ENCODE results near the gene TTPAL. TPM values are rescaled to one million over a fixed set of nuclear protein-coding genes. Genes with fewer than 3 reads are reported as not detected.
A peak's percentile ranks its signal among the peaks of the same experiment; 100 is the strongest.

Gene TTPAL
- total RNA-seq, 3 donors from 2014 or later (not counting 1 experiment from before 2014, with no cell fraction given) = 17.2 to 22.9 (median 22.5) TPM

DNA sequence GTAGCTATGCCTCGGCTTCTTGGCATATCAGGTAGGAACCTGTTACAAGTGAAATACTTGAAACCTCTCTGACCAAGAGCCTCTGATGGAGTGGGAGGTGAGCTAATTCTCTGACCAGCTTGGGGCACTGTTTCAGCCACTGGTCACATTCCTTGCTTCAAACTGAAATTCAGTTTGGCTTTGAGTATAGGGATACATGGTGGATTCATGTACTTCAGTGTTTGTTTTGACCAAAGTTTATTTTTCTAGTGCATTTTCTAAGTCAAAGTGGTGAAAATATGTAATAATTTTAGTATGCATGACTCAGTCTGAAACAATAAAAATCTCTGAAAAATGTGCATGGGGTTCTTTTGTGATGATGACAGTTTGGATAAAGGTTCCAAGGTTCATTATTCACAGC, 18.6 kb downstream of the TTPAL start:
- H3K27me3 ChIP-seq (ENCODE audit: control insufficient read depth, insufficient read depth, low read length) = no peaks in the 10 kb centered on the region
- peaks cover 65% of the 10 kb centered on the region for H3K36me3 ChIP-seq (ENCODE audit: control insufficient read depth, insufficient read depth, low read length)
- ATAC-seq (no peak), DNase-seq (no peak)
- no peak overlapping the region for H3K4me3 ChIP-seq (ENCODE audit: low read length)
- H3K4me1 ChIP-seq (ENCODE audit: control insufficient read depth, insufficient read depth, low read length) = peaks cover 32% of the 10 kb centered on the region
- H3K27ac ChIP-seq (ENCODE audit: low read length) = no peak overlapping the region
- H3K36me3 Mint-ChIP-seq = peaks cover 42% of the 10 kb centered on the region
- no peaks in the 10 kb centered on the region for H3K9me3 Mint-ChIP-seq
- H3K27ac Mint-ChIP-seq = peak overlapping the region; percentile 23 to 35
- H3K27me3 Mint-ChIP-seq (ENCODE audit: low read depth in 2 of 2) = no peaks in the 10 kb centered on the region
- intact Hi-C loops (cut with micrococcal nuclease) = no loop called here
- TF ChIP-seq, protein P1, sequence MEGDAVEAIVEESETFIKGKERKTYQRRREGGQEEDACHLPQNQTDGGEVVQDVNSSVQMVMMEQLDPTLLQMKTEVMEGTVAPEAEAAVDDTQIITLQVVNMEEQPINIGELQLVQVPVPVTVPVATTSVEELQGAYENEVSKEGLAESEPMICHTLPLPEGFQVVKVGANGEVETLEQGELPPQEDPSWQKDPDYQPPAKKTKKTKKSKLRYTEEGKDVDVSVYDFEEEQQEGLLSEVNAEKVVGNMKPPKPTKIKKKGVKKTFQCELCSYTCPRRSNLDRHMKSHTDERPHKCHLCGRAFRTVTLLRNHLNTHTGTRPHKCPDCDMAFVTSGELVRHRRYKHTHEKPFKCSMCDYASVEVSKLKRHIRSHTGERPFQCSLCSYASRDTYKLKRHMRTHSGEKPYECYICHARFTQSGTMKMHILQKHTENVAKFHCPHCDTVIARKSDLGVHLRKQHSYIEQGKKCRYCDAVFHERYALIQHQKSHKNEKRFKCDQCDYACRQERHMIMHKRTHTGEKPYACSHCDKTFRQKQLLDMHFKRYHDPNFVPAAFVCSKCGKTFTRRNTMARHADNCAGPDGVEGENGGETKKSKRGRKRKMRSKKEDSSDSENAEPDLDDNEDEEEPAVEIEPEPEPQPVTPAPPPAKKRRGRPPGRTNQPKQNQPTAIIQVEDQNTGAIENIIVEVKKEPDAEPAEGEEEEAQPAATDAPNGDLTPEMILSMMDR (IDR thresholded peaks at IDR 0.05) = no peak
- 96% methylated on average over 1 of the region's 1 CpG for WGBS (ENCODE audit: insufficient coverage)
- H3K9me3 ChIP-seq (ENCODE audit: control insufficient read depth, insufficient read depth, low read length) = no peaks in the 10 kb centered on the region
- H3K4me3 Mint-ChIP-seq = no peak overlapping the region
- H3K4me1 Mint-ChIP-seq = peaks cover 32 to 39% of the 10 kb centered on the region in 2 donors

DNA sequence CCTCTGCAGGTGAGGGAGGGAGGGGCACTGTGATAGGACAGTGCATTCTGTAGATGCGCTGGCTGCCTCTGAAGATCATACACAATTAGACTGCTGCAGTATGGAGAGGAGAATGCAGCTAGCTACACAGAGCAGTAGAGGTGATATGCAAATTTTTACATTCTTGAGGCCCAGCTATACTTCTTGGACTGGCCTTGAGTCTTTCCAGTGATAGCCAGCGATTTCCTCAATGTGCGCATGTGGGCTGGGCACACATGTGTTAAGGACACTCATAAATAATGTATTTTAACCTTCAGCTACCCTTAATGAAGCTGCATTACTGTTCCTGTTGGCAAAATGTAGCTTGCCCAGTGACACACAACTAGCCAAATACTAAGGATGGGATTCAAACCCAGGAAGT, 19.0 kb downstream of the TTPAL start:
- Histone ChIP-seq H3K36me3 (ENCODE audit: control insufficient read depth, insufficient read depth, low read length) (peaks cover 65% of the 10 kb centered on the region), H3K27me3 (ENCODE audit: control insufficient read depth, insufficient read depth, low read length) (no peaks in the 10 kb centered on the region), H3K27ac (ENCODE audit: low read length) (no peak overlapping the region), H3K9me3 (ENCODE audit: control insufficient read depth, insufficient read depth, low read length) (no peaks in the 10 kb centered on the region), H3K4me1 (ENCODE audit: control insufficient read depth, insufficient read depth, low read length) (peaks cover 32% of the 10 kb centered on the region), H3K4me3 (ENCODE audit: low read length) (no peak overlapping the region)
- Mint-ChIP-seq H3K27ac (peak overlapping the region; percentile 66 to 74), H3K4me1 (peaks cover 32 to 38% of the 10 kb centered on the region in 2 donors), H3K9me3 (no peaks in the 10 kb centered on the region), H3K36me3 (peaks cover 40% of the 10 kb centered on the region), H3K27me3 (ENCODE audit: low read depth in 2 of 2) (no peaks in the 10 kb centered on the region), H3K4me3 (no peak overlapping the region)
- TF ChIP-seq, protein P1 (IDR thresholded peaks at IDR 0.05) = no peak
- DNase-seq (no peak), ATAC-seq (no peak)
- WGBS (ENCODE audit: insufficient coverage) = 98% methylated on average over 3 of the region's 3 CpGs
- intact Hi-C loops (cut with micrococcal nuclease) = no loop called here

DNA sequence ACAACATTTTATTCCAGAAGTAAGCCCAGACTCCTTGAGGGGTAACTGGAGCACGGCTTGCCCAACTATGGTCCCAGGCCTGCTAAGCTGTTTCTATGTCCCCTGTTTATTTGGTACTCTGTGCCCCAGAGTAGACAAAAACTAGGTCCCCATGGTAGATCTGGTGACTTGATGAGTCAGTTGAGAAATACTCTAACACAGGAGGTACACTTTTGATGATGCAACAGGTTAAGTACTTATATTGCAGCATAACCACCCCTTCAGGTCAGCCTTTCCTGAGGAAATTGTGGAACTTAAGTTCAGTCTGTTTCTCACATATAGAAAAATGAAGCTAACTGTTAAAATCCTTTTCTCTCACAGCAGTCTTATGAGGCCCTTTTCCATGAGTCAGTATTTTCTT, 19.6 kb downstream of the TTPAL start:
- Mint-ChIP-seq H3K9me3 (no peaks in the 10 kb centered on the region), H3K4me1 (peaks cover 30 to 33% of the 10 kb centered on the region in 2 donors), H3K27ac (peak overlapping the region; percentile 66 to 74), H3K36me3 (peaks cover 34% of the 10 kb centered on the region), H3K27me3 (ENCODE audit: low read depth in 2 of 2) (no peaks in the 10 kb centered on the region), H3K4me3 (no peak overlapping the region)
- Histone ChIP-seq H3K27ac (ENCODE audit: low read length) (no peak overlapping the region), H3K36me3 (ENCODE audit: control insufficient read depth, insufficient read depth, low read length) (peaks cover 65% of the 10 kb centered on the region), H3K9me3 (ENCODE audit: control insufficient read depth, insufficient read depth, low read length) (no peaks in the 10 kb centered on the region), H3K4me1 (ENCODE audit: control insufficient read depth, insufficient read depth, low read length) (peaks cover 26% of the 10 kb centered on the region), H3K4me3 (ENCODE audit: low read length) (no peak overlapping the region), H3K27me3 (ENCODE audit: control insufficient read depth, insufficient read depth, low read length) (no peaks in the 10 kb centered on the region)
- TF ChIP-seq, protein P1 (IDR thresholded peaks at IDR 0.05) = no peak
- whole genome bisulfite sequencing (ENCODE audit: insufficient coverage) = 100% methylated on average over 1 of the region's 1 CpG
- intact Hi-C loops (cut with micrococcal nuclease) = no loop called here
- ATAC-seq = peak in 2 of 3 donors; percentile 13 to 40
- no peak for DNase-seq

DNA sequence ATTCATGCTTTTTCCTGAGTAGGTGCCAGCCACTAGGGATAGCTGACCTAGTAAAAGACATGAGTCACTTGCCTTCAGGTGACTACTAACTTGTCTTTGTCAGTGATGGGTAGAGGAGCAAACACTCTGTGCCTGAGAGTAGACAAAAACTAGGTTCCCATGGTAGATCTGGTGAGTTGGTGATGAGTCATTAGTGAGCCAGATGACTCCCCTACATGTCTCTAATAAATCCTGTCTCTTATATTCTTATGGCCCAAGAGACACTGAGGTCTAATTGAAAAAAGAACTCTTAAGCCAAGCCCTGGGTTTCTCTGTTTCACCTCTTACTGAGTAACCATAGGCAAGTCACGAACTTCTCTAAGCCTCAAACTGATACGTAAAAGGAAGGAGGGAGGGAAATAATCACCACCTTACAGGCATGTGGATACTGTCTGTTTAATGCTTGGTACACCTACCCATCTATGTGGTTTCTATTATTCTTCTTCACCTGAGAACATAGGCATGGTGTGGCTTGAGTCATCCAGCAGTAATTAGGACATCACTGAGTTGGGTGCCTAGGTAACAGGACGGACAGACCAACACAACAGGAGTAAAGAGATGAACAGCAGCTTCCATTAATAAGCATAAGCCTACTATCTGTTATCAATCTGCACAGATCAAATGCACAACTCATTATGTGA, 20.3 kb downstream of the TTPAL start:
- Mint-ChIP-seq H3K36me3 (peaks cover 38% of the 10 kb centered on the region), H3K4me3 (no peak overlapping the region), H3K9me3 (no peaks in the 10 kb centered on the region), H3K4me1 (peaks cover 26 to 28% of the 10 kb centered on the region in 2 donors), H3K27ac (peak overlapping the region; percentile 66 to 74), H3K27me3 (ENCODE audit: low read depth in 2 of 2) (no peaks in the 10 kb centered on the region)
- Histone ChIP-seq H3K9me3 (ENCODE audit: control insufficient read depth, insufficient read depth, low read length) (no peaks in the 10 kb centered on the region), H3K4me3 (ENCODE audit: low read length) (no peak overlapping the region), H3K27me3 (ENCODE audit: control insufficient read depth, insufficient read depth, low read length) (no peaks in the 10 kb centered on the region), H3K27ac (ENCODE audit: low read length) (no peak overlapping the region), H3K36me3 (ENCODE audit: control insufficient read depth, insufficient read depth, low read length) (peaks cover 69% of the 10 kb centered on the region), H3K4me1 (ENCODE audit: control insufficient read depth, insufficient read depth, low read length) (peaks cover 19% of the 10 kb centered on the region)
- no peak for DNase-seq
- intact Hi-C loops (cut with micrococcal nuclease) = no loop called here
- ATAC-seq = peak in 2 of 3 donors; percentile 20 to 25
- 69% methylated on average over 3 of the region's 3 CpGs for WGBS (ENCODE audit: insufficient coverage)
- TF ChIP-seq, protein P1 (IDR thresholded peaks at IDR 0.05) = no peak

All from natural killer cell (primary cell).